ENCODE results near the gene ACE. TPM values are rescaled to one million over a fixed set of nuclear protein-coding genes. Genes with fewer than 3 reads are reported as not detected.

Gene ACE
- total RNA-seq, 4 donors from 2014 or later, result 42.9 to 1,678 (median 1,106) TPM

DNA sequence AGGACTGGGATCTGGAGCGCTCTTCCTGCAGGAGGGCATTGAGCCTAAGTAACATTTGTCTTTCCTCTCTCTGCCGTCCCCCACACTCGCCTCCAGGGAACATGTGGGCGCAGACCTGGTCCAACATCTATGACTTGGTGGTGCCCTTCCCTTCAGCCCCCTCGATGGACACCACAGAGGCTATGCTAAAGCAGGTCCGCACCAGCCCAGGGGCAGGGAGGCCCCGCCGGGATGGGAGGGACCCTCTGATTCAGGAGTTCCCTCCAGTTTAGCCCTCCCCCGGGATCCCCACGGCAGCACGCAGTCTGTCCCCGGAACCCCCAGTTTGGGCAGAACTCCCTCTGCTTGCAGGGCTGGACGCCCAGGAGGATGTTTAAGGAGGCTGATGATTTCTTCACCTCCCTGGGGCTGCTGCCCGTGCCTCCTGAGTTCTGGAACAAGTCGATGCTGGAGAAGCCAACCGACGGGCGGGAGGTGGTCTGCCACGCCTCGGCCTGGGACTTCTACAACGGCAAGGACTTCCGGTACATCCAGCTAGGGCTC is 14.1 kb downstream of the ACE start:
- peaks cover 0 to 66% (median 0%) of the 10 kb centered on the region in 3 donors for H3K36me3 ChIP-seq

GRCh38 chr17:63491413-63491812 is 14.6 kb downstream of the ACE start:
- Histone ChIP-seq H3K9me3 (no peaks in the 10 kb centered on the region), H3K27ac (peak overlapping the region in 1 of 4 donors; percentile 17), H3K4me1 (no peaks in the 10 kb centered on the region), H3K27me3 (no peaks in the 10 kb centered on the region), H3K36me3 (peaks cover 0 to 65% (median 0%) of the 10 kb centered on the region in 3 donors), H3K4me3 (no peak overlapping the region)
- DNase-seq, result no peak
- TF ChIP-seq POLR2A (IDR thresholded peaks at IDR 0.05) (no peak), CTCF (IDR thresholded peaks at IDR 0.05) (no peak)

More for the DNA sequence above, 14.1 kb downstream of the ACE start:
- H3K4me3 ChIP-seq, result no peak overlapping the region
- no peak for DNase-seq
- no peaks in the 10 kb centered on the region for H3K4me1 ChIP-seq
- no peaks in the 10 kb centered on the region for H3K27me3 ChIP-seq
- H3K9me3 ChIP-seq, result no peaks in the 10 kb centered on the region
- no peak for TF ChIP-seq CTCF (IDR thresholded peaks at IDR 0.05)
- TF ChIP-seq POLR2A (IDR thresholded peaks at IDR 0.05), result no peak
- H3K27ac ChIP-seq, result peak overlapping the region in 1 of 4 donors; percentile 17

DNA sequence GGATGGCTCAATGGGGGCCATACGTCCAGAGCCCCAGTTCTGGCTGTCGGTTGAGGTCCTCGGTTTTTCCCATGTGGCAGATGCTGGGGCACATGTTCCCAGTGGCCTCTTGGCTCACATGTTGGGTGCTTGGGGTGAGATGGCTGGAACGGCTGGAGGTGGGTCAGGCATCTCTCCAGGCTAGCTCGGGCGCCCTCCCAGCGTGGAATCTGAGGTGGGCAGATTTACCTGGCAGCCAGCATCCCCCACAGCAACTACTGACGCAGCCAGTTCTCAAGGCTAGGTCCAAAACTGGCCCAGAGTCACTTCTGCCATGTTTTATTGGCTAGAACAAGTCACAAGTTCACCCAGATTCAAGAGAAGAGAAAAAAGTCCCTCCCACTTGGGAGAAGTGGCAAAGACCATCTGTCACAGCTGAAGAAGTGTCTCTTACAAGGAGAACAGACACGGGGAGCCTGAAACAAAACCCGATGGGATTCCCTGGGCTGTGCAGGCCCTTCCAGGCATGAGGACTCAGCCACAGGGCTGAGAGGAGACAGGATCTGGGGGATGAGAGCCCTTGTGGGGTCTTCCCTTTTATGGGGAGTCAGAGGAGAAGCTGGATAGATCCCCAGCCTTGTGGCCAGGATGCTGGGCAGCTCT is 15.2 kb downstream of the ACE start:
- peak overlapping the region in 1 of 4 donors; percentile 39 for H3K27ac ChIP-seq
- H3K4me3 ChIP-seq, result no peak overlapping the region
- H3K27me3 ChIP-seq, result no peaks in the 10 kb centered on the region
- peaks cover 0 to 66% (median 0%) of the 10 kb centered on the region in 3 donors for H3K36me3 ChIP-seq
- no peaks in the 10 kb centered on the region for H3K4me1 ChIP-seq
- TF ChIP-seq POLR2A (IDR thresholded peaks at IDR 0.05), result no peak
- TF ChIP-seq CTCF (IDR thresholded peaks at IDR 0.05), result no peak
- no peak for DNase-seq
- no peaks in the 10 kb centered on the region for H3K9me3 ChIP-seq

GRCh38 chr17:63492940-63493339 is 16.1 kb downstream of the ACE start:
- H3K27ac ChIP-seq, result peak overlapping the region in 1 of 4 donors; percentile 39
- H3K4me3 ChIP-seq, result no peak overlapping the region
- TF ChIP-seq POLR2A (IDR thresholded peaks at IDR 0.05) (no peak), CTCF (IDR thresholded peaks at IDR 0.05) (no peak)
- H3K9me3 ChIP-seq, result no peaks in the 10 kb centered on the region
- H3K27me3 ChIP-seq, result no peaks in the 10 kb centered on the region
- no peak for DNase-seq
- H3K4me1 ChIP-seq, result no peaks in the 10 kb centered on the region
- peaks cover 0 to 62% (median 0%) of the 10 kb centered on the region in 3 donors for H3K36me3 ChIP-seq

DNA sequence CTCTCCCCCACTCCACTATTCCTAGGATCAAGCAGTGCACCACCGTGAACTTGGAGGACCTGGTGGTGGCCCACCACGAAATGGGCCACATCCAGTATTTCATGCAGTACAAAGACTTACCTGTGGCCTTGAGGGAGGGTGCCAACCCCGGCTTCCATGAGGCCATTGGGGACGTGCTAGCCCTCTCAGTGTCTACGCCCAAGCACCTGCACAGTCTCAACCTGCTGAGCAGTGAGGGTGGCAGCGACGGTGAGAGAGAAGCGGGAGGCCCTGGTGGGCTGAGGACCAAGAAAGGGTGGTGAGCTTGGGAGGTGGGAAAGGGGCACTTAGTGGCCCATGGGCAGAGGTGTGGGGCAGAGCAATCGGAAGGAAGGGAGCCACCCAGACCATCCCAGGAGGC is 16.6 kb downstream of the ACE start:
- Histone ChIP-seq H3K27me3 (no peaks in the 10 kb centered on the region), H3K4me1 (no peaks in the 10 kb centered on the region), H3K4me3 (no peak overlapping the region), H3K27ac (no peak overlapping the region), H3K9me3 (no peaks in the 10 kb centered on the region), H3K36me3 (peaks cover 0 to 61% (median 0%) of the 10 kb centered on the region in 3 donors)
- TF ChIP-seq POLR2A (IDR thresholded peaks at IDR 0.05), result no peak
- no peak for TF ChIP-seq CTCF (IDR thresholded peaks at IDR 0.05)
- DNase-seq, result no peak
